Ureter (tissue), 1 donor: ENCODE results near the gene GSK3A. TPM values are rescaled to one million over a fixed set of nuclear protein-coding genes. Genes with fewer than 3 reads are reported as not detected.
"Not testable (repeated sequence)": the region's sequence is repeated elsewhere in the genome, so short reads cannot be mapped to it uniquely, and the experiment has no call there.

Experiments used
- DNase-seq: peaks from one replicate; pipeline ENCODE4 v3.0.0-alpha.2; 2020; ENCODE audit warnings: low spot score
- total RNA-seq: library from RNA; stranded (reverse); gene quantifications from one replicate; pipeline ENCODE4 v1.2.4, GENCODE V29; 2023
- donor health status: DM: yes; HTN: yes; CAD: no.

GSK3A gene
- total RNA-seq, 1 donor from 2014 or later: 36.4 TPM

- DNase-seq: peak; percentile 100
Measured at GRCh38 chr19:42268704-42269477, 26.5 kb upstream of the GSK3A start, which contains the start of gene CIC. CIC (plus strand) TSS chr19:42269252; CDS start chr19:42271784, 2,532 bp downstream.

GRCh38 chr19:42268142-42268703, 25.8 kb upstream of the GSK3A start:
- DNase-seq: peak; percentile 100

- no peak for DNase-seq
Measured at GRCh38 chr19:42267644-42268141, 25.3 kb upstream of the GSK3A start.

- DNase-seq: not testable (repeated sequence)
Measured at GRCh38 chr19:42266928-42267603, 24.7 kb upstream of the GSK3A start.

GRCh38 chr19:42266105-42266504, 23.7 kb upstream of the GSK3A start:
- DNase-seq: not testable (repeated sequence)

- DNase-seq: no peak
Measured at GRCh38 chr19:42261763-42262162, 19.4 kb upstream of the GSK3A start.

- not testable (repeated sequence) for DNase-seq
Measured at GRCh38 chr19:42257842-42258241, 15.4 kb upstream of the GSK3A start.

GRCh38 chr19:42255766-42256745, 13.7 kb upstream of the GSK3A start:
- DNase-seq: no peak

GRCh38 chr19:42254850-42255765, 12.7 kb upstream of the GSK3A start, which contains the start of gene ERF:
ERF (minus strand) TSS chr19:42255128; CDS start chr19:42254999, 129 bp downstream.
- DNase-seq: peak; percentile 95

GRCh38 chr19:42254089-42254849, 11.9 kb upstream of the GSK3A start:
- peak; percentile 80 for DNase-seq

GRCh38 chr19:42253245-42254088, 11.1 kb upstream of the GSK3A start:
- DNase-seq: no peak

- peak; percentile 58 for DNase-seq
Measured at GRCh38 chr19:42252365-42253244, 10.2 kb upstream of the GSK3A start.

GRCh38 chr19:42251572-42252358, 9.4 kb upstream of the GSK3A start:
- DNase-seq: no peak

- DNase-seq: no peak
Measured at GRCh38 chr19:42250666-42251531, 8.5 kb upstream of the GSK3A start.

- no peak for DNase-seq
Measured at GRCh38 chr19:42250183-42250665, 7.8 kb upstream of the GSK3A start.
